SU-DHL-6 (cell line): ENCODE measurements around the gene FOLH1.

Source experiments
- EZH2phosphoT487 ChIP-seq: fragments of 200-600 bp; sonication (generic), shearing (Covaris generic); conservative IDR thresholded peaks from 2 replicates; pipeline ENCODE4 v1.6.1; 2018; ENCODE audit warnings: mild to moderate bottlenecking, antibody characterized with exemption, low read length, moderate library complexity, mixed read lengths
- TF ChIP-seq, protein P1 (sequence below): fragments of 200-600 bp; sonication (generic); IDR thresholded peaks from one replicate; pipeline ENCODE4 v1.5.1; 2017; ENCODE audit warnings: antibody characterized with exemption, mild to moderate bottlenecking, low read length, moderate library complexity; ENCODE audit not compliant: insufficient read depth, poor library complexity, severe bottlenecking

DNA sequence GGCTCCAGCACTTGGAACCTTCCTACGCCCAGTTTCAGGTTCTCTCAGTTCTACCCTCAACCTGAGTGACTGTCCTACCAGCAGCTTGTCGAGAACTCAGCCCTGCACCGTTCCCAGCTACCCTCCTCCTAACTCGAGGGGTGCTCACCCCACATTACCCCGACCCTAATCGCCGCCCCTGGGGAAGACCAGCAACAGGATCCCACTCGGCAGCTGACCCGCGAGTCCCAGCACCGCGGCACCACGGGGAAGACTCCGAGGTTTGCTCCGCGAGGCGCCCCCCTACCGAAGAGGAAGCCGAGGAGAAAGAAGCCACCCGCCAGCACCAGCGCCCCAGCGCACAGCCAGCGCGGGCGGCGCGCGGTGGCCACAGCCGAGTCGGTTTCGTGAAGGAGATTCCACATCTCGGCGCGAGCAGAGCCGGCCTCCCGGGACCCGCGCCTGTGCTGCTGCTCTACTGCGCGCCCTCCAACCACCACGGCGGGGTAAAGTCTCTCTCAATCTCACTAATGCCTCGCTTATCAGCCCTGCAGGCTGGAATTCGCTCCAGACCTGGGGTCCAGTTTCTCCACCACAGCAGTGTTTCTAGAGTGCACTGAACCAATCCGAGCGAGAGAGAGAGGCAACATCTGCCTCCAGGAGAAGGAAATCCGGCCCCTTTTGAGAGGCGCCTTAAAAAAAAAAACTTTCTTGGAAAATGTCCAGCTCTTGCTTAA lies at the start of gene FOLH1:
- TF ChIP-seq, protein P1, sequence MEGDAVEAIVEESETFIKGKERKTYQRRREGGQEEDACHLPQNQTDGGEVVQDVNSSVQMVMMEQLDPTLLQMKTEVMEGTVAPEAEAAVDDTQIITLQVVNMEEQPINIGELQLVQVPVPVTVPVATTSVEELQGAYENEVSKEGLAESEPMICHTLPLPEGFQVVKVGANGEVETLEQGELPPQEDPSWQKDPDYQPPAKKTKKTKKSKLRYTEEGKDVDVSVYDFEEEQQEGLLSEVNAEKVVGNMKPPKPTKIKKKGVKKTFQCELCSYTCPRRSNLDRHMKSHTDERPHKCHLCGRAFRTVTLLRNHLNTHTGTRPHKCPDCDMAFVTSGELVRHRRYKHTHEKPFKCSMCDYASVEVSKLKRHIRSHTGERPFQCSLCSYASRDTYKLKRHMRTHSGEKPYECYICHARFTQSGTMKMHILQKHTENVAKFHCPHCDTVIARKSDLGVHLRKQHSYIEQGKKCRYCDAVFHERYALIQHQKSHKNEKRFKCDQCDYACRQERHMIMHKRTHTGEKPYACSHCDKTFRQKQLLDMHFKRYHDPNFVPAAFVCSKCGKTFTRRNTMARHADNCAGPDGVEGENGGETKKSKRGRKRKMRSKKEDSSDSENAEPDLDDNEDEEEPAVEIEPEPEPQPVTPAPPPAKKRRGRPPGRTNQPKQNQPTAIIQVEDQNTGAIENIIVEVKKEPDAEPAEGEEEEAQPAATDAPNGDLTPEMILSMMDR = no peak
- no peak for TF ChIP-seq EZH2phosphoT487
